IgD-negative memory B cell (primary cell): ENCODE data around the gene TCERG1L. TPM values are rescaled to one million over a fixed set of nuclear protein-coding genes. Genes with fewer than 3 reads are reported as not detected.
"Not testable (repeated sequence)": the region's sequence is repeated elsewhere in the genome, so short reads cannot be mapped to it uniquely, and the experiment has no call there.

Experiments
- H3K27ac Mint-ChIP-seq, 3 donors: one replicate each; pipeline ENCODE4 v1.8.0; 2020 to 2022; ENCODE audit warnings: mild to moderate bottlenecking in 3 of 3, mixed read lengths in 3 of 3, moderate library complexity in 1 of 3
- H3K27me3 Mint-ChIP-seq: one replicate; pipeline ENCODE4 v1.8.0; 2021; ENCODE audit warnings: mixed read lengths
- H3K36me3 Mint-ChIP-seq: one replicate; pipeline ENCODE4 v1.8.0; 2020; ENCODE audit warnings: mild to moderate bottlenecking, mixed read lengths
- H3K4me1 Mint-ChIP-seq, 3 donors: one replicate each; pipeline ENCODE4 v1.8.0; 2020 to 2022; ENCODE audit warnings: mixed read lengths in 3 of 3, mild to moderate bottlenecking in 1 of 3
- H3K4me3 Mint-ChIP-seq, 4 donors: one replicate each; pipeline ENCODE4 v1.8.0; 2020 to 2022; ENCODE audit warnings: mild to moderate bottlenecking in 4 of 4, mixed read lengths in 4 of 4, moderate library complexity in 3 of 4
- H3K9me3 Mint-ChIP-seq, 3 donors: one replicate each; pipeline ENCODE4 v1.8.0; 2020 to 2021; ENCODE audit warnings: mixed read lengths in 3 of 3, mild to moderate bottlenecking in 1 of 3
- polyA plus RNA-seq: library from polyadenylated mRNA; unstranded; fragments of 300-500 nt; fragmentation: Illumina TruSeq; gene quantifications from one replicate; pipeline ENCODE4 v1.2.3, GENCODE V29; 2021

Gene TCERG1L
- polyA plus RNA-seq, 1 donor from 2014 or later, result not detected

GRCh38 chr10:131239926-131240325 is 71.6 kb downstream of the TCERG1L start:
- no peaks in the 10 kb centered on the region for H3K36me3 Mint-ChIP-seq
- peaks cover 4% of the 10 kb centered on the region for H3K27me3 Mint-ChIP-seq
- H3K4me3 Mint-ChIP-seq, result no peak overlapping the region
- no peaks in the 10 kb centered on the region for H3K9me3 Mint-ChIP-seq
- no peak overlapping the region for H3K27ac Mint-ChIP-seq
- H3K4me1 Mint-ChIP-seq, result peaks cover 0 to 2% (median 0%) of the 10 kb centered on the region in 3 donors

DNA sequence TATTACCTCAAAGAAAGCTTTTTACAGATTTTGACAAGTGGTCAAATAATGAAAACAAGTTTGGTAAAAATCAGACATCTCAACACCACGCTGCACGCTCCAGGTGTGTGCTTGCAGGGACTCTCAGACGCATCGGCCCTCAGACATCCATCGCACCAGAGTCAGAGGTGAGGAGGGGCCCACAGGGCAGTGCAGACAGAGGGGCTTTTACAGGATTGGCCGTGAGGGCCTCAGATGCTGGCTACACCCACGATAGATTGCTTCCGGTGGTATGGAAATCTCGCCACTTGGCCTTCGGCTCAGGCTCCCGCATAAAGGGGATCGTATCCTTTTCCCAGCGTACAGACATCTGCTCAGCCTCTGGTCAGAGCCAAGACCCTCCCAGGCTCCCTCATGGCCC is 72.1 kb downstream of the TCERG1L start:
- Mint-ChIP-seq H3K9me3 (no peaks in the 10 kb centered on the region), H3K36me3 (no peaks in the 10 kb centered on the region), H3K27me3 (peaks cover 4% of the 10 kb centered on the region), H3K4me3 (no peak overlapping the region), H3K27ac (no peak overlapping the region), H3K4me1 (peaks cover 0 to 2% (median 0%) of the 10 kb centered on the region in 3 donors)

DNA sequence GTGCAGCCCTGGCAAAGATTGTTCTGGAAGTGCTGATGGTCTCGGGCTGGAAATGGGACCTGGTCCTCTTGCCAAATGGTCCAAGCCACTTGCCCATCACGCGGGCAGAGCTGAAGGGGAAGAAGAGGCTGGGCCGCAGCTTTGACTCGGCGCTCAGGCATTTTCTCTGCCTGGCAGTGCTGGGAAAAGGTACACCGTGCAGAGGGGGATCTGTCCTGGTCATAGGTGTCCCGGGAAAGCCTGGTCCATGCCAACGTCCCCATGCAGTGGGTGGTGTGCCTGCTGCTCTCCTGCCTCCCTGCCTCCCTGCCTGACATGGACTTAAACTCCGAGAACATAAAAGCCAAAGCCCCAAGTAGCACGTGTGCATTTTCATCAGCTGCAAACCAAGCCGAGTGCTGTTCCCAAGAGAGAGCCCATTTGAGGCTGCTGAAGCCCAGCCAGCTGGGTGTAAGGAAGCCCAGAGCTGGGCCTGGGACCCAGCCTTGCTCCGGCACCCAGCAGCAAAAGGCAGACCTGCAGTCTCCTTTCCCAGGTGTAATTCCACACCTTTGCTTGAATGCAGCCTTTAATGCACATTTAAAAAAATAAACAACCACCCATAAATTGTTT is 72.7 kb downstream of the TCERG1L start:
- Mint-ChIP-seq H3K27me3 (peaks cover 4% of the 10 kb centered on the region), H3K4me1 (peaks cover 0 to 2% (median 0%) of the 10 kb centered on the region in 3 donors), H3K4me3 (no peak overlapping the region), H3K36me3 (no peaks in the 10 kb centered on the region), H3K27ac (no peak overlapping the region), H3K9me3 (peaks cover 0 to 3% (median 2%) of the 10 kb centered on the region in 3 donors)

DNA sequence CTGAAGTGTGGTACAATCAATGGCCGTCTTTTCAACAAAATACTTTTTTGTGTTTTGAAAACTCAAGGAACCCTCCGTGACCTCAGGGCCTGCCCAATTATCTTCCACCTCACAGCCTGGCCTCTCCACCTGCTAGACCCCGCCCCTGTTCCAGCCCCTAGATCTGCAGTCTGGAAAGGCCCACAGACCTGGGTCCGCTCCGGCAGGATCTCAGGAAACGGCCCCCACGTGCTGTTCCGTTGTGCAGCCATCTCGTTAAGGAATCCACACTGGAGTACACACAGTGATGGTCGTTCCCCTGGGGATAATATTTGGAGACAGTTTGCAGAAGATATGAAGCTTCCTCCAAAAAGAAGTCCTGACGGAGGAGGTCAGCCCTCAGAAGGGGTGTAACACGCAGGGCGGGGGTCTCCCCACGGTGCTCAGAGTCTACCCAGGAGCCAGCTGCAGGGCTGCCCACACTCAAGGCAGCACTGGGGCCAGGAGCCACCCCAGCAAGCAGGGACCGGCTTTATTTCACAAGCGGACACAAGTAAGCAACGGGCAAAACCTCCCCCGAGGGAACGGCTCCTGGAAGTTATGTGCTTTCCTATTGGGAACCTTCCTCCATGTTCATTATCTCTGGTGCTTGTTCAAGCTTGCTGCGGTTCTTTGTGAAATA is 73.4 kb downstream of the TCERG1L start:
- no peak overlapping the region for H3K27ac Mint-ChIP-seq
- H3K4me1 Mint-ChIP-seq, result peaks cover 0 to 2% (median 0%) of the 10 kb centered on the region in 3 donors
- no peaks in the 10 kb centered on the region for H3K36me3 Mint-ChIP-seq
- H3K9me3 Mint-ChIP-seq, result peaks cover 2 to 4% (median 3%) of the 10 kb centered on the region in 3 donors
- H3K27me3 Mint-ChIP-seq, result peaks cover 4% of the 10 kb centered on the region
- no peak overlapping the region for H3K4me3 Mint-ChIP-seq

DNA sequence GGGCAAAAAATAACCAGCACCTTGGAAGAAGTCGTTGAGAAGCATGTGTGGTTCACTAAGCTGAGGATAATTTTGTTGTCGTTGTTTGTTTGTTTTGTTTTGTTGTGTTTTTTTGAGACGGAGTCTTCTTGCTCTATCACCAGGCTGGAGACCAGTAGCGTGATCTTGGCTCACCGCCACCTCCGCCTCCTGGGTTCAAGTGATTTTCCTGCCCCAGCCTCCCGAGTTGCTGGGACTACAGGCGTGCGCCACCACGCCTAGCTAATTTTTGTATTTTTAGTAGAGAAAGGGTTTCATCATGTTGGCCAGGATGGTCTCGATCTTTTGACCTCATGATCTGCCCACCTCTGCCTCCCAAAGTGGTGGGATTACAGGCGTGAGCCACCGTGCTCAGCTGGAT is 76.9 kb downstream of the TCERG1L start:
- H3K9me3 Mint-ChIP-seq, H3K36me3 Mint-ChIP-seq, H3K4me1 Mint-ChIP-seq, H3K27me3 Mint-ChIP-seq, H3K27ac Mint-ChIP-seq, H3K4me3 Mint-ChIP-seq: not testable (repeated sequence)

DNA sequence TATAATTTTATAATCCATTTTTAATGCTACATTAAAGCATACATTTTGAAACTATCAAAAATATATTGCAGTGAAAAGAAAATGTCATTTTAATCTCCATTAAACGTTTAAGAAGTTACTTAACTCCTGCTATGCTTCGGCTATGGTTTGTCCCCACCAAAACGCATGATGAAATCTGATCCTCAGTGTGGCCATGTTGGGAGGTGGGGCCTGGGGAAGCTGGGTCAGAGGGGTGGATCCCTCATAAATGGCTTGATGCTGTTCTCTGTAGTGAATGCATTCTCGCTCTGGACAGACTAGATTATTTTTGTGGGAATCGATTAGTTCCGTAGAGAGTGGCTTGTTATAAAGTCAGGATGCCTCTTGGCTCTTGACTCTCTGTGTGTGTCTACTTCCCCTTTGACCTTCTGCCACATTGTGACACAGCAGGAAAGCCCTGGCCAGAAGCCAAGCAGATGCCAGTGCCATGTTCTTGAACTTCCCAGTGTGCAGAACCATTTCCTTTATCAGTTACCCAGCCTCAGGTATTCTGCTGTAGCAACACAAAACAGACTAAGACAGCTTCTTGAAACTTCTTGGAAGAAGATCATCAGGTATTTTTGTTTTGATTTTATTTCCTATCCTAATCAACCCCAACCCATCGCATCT is 77.8 kb downstream of the TCERG1L start:
- Mint-ChIP-seq H3K36me3 (no peaks in the 10 kb centered on the region), H3K4me1 (peaks cover 0 to 2% (median 0%) of the 10 kb centered on the region in 3 donors), H3K4me3 (no peak overlapping the region), H3K27me3 (peaks cover 4% of the 10 kb centered on the region), H3K9me3 (peaks cover 3 to 6% (median 5%) of the 10 kb centered on the region in 3 donors), H3K27ac (no peak overlapping the region)

- H3K4me1 Mint-ChIP-seq, result no peaks in the 10 kb centered on the region
- H3K27me3 Mint-ChIP-seq, result no peaks in the 10 kb centered on the region
- no peak overlapping the region for H3K27ac Mint-ChIP-seq
- peaks cover 3 to 6% (median 5%) of the 10 kb centered on the region in 3 donors for H3K9me3 Mint-ChIP-seq
- no peaks in the 10 kb centered on the region for H3K36me3 Mint-ChIP-seq
- H3K4me3 Mint-ChIP-seq, result no peak overlapping the region
Measured at GRCh38 chr10:131231965-131232541, 79.5 kb downstream of the TCERG1L start.

- Mint-ChIP-seq H3K4me3 (no peak overlapping the region), H3K27me3 (no peaks in the 10 kb centered on the region), H3K4me1 (no peaks in the 10 kb centered on the region), H3K9me3 (peaks cover 3 to 6% (median 5%) of the 10 kb centered on the region in 3 donors), H3K27ac (no peak overlapping the region), H3K36me3 (no peaks in the 10 kb centered on the region)
Measured at GRCh38 chr10:131231323-131231964, 80.1 kb downstream of the TCERG1L start.

- Mint-ChIP-seq H3K9me3 (peaks cover 3 to 8% (median 7%) of the 10 kb centered on the region in 3 donors), H3K4me1 (no peaks in the 10 kb centered on the region), H3K36me3 (no peaks in the 10 kb centered on the region), H3K27ac (no peak overlapping the region), H3K27me3 (no peaks in the 10 kb centered on the region), H3K4me3 (no peak overlapping the region)
Measured at GRCh38 chr10:131230641-131231322, 80.7 kb downstream of the TCERG1L start.

- Mint-ChIP-seq H3K27ac (no peak overlapping the region), H3K27me3 (no peaks in the 10 kb centered on the region), H3K4me1 (no peaks in the 10 kb centered on the region), H3K9me3 (peaks cover 3 to 8% (median 7%) of the 10 kb centered on the region in 3 donors), H3K36me3 (no peaks in the 10 kb centered on the region), H3K4me3 (no peak overlapping the region)
Measured at GRCh38 chr10:131230166-131230565, 81.4 kb downstream of the TCERG1L start.

- H3K27me3 Mint-ChIP-seq, result no peaks in the 10 kb centered on the region
- H3K9me3 Mint-ChIP-seq, result peaks cover 0 to 3% (median 2%) of the 10 kb centered on the region in 3 donors
- H3K4me3 Mint-ChIP-seq, result no peak overlapping the region
- H3K4me1 Mint-ChIP-seq, result no peaks in the 10 kb centered on the region
- H3K36me3 Mint-ChIP-seq, result no peaks in the 10 kb centered on the region
- no peak overlapping the region for H3K27ac Mint-ChIP-seq
Measured at GRCh38 chr10:131227163-131227740, 84.3 kb downstream of the TCERG1L start.

GRCh38 chr10:131226446-131227162 is 84.9 kb downstream of the TCERG1L start:
- H3K4me3 Mint-ChIP-seq, result no peak overlapping the region
- H3K4me1 Mint-ChIP-seq, result no peaks in the 10 kb centered on the region
- H3K9me3 Mint-ChIP-seq, result peaks cover 0 to 3% (median 2%) of the 10 kb centered on the region in 3 donors
- H3K27ac Mint-ChIP-seq, result no peak overlapping the region
- H3K27me3 Mint-ChIP-seq, result no peaks in the 10 kb centered on the region
- H3K36me3 Mint-ChIP-seq, result no peaks in the 10 kb centered on the region

DNA sequence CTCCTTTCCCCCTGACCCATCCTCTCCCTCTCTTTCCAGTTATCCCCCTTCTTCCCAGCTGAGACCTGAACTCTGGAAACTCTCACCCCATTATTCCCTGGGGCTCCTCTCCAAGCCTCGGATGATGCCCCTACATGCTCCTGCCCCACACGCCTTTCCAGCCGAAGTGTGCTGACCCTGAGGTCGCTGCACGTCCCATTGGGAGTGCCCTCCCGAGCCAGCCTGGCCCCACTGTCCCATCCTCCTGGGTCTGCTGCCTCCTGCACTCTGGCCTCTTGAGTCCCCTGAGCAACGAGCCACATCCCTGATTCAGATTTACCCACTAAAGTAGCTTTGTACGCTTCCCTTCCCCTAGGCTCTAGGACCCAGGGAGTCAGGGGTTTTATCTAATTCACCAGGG is 87.4 kb downstream of the TCERG1L start:
- Mint-ChIP-seq H3K4me1 (no peaks in the 10 kb centered on the region), H3K9me3 (peaks cover 0 to 5% (median 2%) of the 10 kb centered on the region in 3 donors), H3K4me3 (no peak overlapping the region), H3K27ac (no peak overlapping the region), H3K36me3 (no peaks in the 10 kb centered on the region), H3K27me3 (no peaks in the 10 kb centered on the region)

- no peak overlapping the region for H3K27ac Mint-ChIP-seq
- H3K9me3 Mint-ChIP-seq, result peaks cover 0 to 8% (median 2%) of the 10 kb centered on the region in 3 donors
Measured at GRCh38 chr10:131223422-131223821, 88.1 kb downstream of the TCERG1L start.

More at GRCh38 chr10:131223422-131223821, 88.1 kb downstream of the TCERG1L start:
- no peak overlapping the region for H3K4me3 Mint-ChIP-seq
- H3K36me3 Mint-ChIP-seq, result no peaks in the 10 kb centered on the region
- no peaks in the 10 kb centered on the region for H3K27me3 Mint-ChIP-seq
- no peaks in the 10 kb centered on the region for H3K4me1 Mint-ChIP-seq
